ENCODE results near the gene FERMT1.
"Not testable (repeated sequence)": the region's sequence is repeated elsewhere in the genome, so short reads cannot be mapped to it uniquely, and the experiment has no call there.

FERMT1 gene

GRCh38 chr20:6070829-6071695, 51.8 kb downstream of the FERMT1 start:
- no peak for DNase-seq (ENCODE audit: low read depth in 2 of 2)

GRCh38 chr20:6069669-6070068, 53.2 kb downstream of the FERMT1 start:
- no peak for DNase-seq (ENCODE audit: low read depth in 2 of 2)

GRCh38 chr20:6067763-6068318, 55.0 kb downstream of the FERMT1 start:
- no peak for DNase-seq (ENCODE audit: low read depth in 2 of 2)

GRCh38 chr20:6066582-6066981, 56.2 kb downstream of the FERMT1 start:
- DNase-seq (ENCODE audit: low read depth in 2 of 2) = no peak

GRCh38 chr20:6061544-6061943, 61.3 kb downstream of the FERMT1 start:
- no peak for DNase-seq (ENCODE audit: low read depth in 2 of 2)

GRCh38 chr20:6060213-6060612, 62.6 kb downstream of the FERMT1 start:
- DNase-seq (ENCODE audit: low read depth in 2 of 2) = no peak

- DNase-seq (ENCODE audit: low read depth in 2 of 2) = no peak
These were observed 64.0 kb downstream of the FERMT1 start for GRCh38 chr20:6058684-6059295.

- no peak for DNase-seq (ENCODE audit: low read depth in 2 of 2)
These were observed 65.1 kb downstream of the FERMT1 start for GRCh38 chr20:6057691-6058090.

- no peak for DNase-seq (ENCODE audit: low read depth in 2 of 2)
These were observed 65.7 kb downstream of the FERMT1 start for GRCh38 chr20:6057139-6057538.

GRCh38 chr20:6055981-6056569, 66.8 kb downstream of the FERMT1 start:
- DNase-seq (ENCODE audit: low read depth in 2 of 2) = no peak

- no peak for DNase-seq (ENCODE audit: low read depth in 2 of 2)
These were observed 67.6 kb downstream of the FERMT1 start for GRCh38 chr20:6055161-6055783.

- not testable (repeated sequence) for DNase-seq (ENCODE audit: low read depth in 2 of 2)
These were observed 68.2 kb downstream of the FERMT1 start for GRCh38 chr20:6054689-6055051.

GRCh38 chr20:6053776-6054688, 68.8 kb downstream of the FERMT1 start, which contains the start of gene LRRN4:
LRRN4 (minus strand) TSS chr20:6054060; CDS start chr20:6052799, 1,261 bp downstream.
- DNase-seq (ENCODE audit: low read depth in 2 of 2) = no peak

- no peak for DNase-seq (ENCODE audit: low read depth in 2 of 2)
These were observed 69.6 kb downstream of the FERMT1 start for GRCh38 chr20:6053064-6053775.

- no peak for DNase-seq (ENCODE audit: low read depth in 2 of 2)
These were observed 71.3 kb downstream of the FERMT1 start for GRCh38 chr20:6051505-6051904.

- DNase-seq (ENCODE audit: low read depth in 2 of 2) = no peak
These were observed 74.4 kb downstream of the FERMT1 start for GRCh38 chr20:6048391-6048790.

- DNase-seq (ENCODE audit: low read depth in 2 of 2) = no peak
These were observed 76.4 kb downstream of the FERMT1 start for GRCh38 chr20:6046432-6046831.

- DNase-seq (ENCODE audit: low read depth in 2 of 2) = no peak
These were observed 77.3 kb downstream of the FERMT1 start for GRCh38 chr20:6045566-6045965.

GRCh38 chr20:6044115-6044514, 78.7 kb downstream of the FERMT1 start:
- DNase-seq (ENCODE audit: low read depth in 2 of 2) = no peak

GRCh38 chr20:6041808-6042265, 81.0 kb downstream of the FERMT1 start:
- no peak for DNase-seq (ENCODE audit: low read depth in 2 of 2)

Data from stimulated activated CD8-positive, alpha-beta memory T cell treated with anti-CD3 and anti-CD28 coated beads, Interleukin-7, amount 100 ng/mL, for 1 hour (primary cell).